SKM-1 treated with dmso at 0.1 percent for 144 hours (cell line): ENCODE measurements around the gene HAUS3.
A peak's percentile ranks its signal among the peaks of the same experiment; 100 is the strongest.

Source experiments
- DNase-seq: peaks from one replicate; lab custom pipeline; 2025; ENCODE audit not compliant: unreplicated experiment; lab: John Stamatoyannopoulos, UW

HAUS3 gene

GRCh38 chr4:2252530-2253091, 10.7 kb upstream of the HAUS3 start:
- DNase-seq: no peak

- no peak for DNase-seq
Observed at GRCh38 chr4:2251795-2252529, 10.0 kb upstream of the HAUS3 start.

GRCh38 chr4:2251073-2251794, 9.3 kb upstream of the HAUS3 start:
- DNase-seq: no peak

- no peak for DNase-seq
Observed at GRCh38 chr4:2250357-2251072, 8.6 kb upstream of the HAUS3 start.

GRCh38 chr4:2249526-2250356, 7.8 kb upstream of the HAUS3 start:
- DNase-seq: no peak

- no peak for DNase-seq
Observed at GRCh38 chr4:2248821-2249261, 6.9 kb upstream of the HAUS3 start.

- no peak for DNase-seq
Observed at GRCh38 chr4:2248044-2248780, 6.3 kb upstream of the HAUS3 start.

GRCh38 chr4:2247128-2248043, 5.5 kb upstream of the HAUS3 start:
- DNase-seq: no peak

GRCh38 chr4:2246384-2247127, 4.6 kb upstream of the HAUS3 start:
- no peak for DNase-seq

GRCh38 chr4:2245787-2246275, 3.9 kb upstream of the HAUS3 start:
- DNase-seq: no peak

GRCh38 chr4:2245057-2245786, 3.3 kb upstream of the HAUS3 start:
- DNase-seq: no peak

GRCh38 chr4:2243681-2244380, 1.9 kb upstream of the HAUS3 start:
- DNase-seq: peak; percentile 78

- DNase-seq: no peak
Observed at GRCh38 chr4:2241003-2241402, 918 bp downstream of the HAUS3 start.

- DNase-seq: no peak
Observed at GRCh38 chr4:2236944-2237666, 4.8 kb downstream of the HAUS3 start.

GRCh38 chr4:2231082-2231481, 10.8 kb downstream of the HAUS3 start:
- no peak for DNase-seq

- DNase-seq: no peak
Observed at GRCh38 chr4:2226261-2226660, 15.7 kb downstream of the HAUS3 start.
